Measurements from ENCODE around the gene PARP2.

DNA sequence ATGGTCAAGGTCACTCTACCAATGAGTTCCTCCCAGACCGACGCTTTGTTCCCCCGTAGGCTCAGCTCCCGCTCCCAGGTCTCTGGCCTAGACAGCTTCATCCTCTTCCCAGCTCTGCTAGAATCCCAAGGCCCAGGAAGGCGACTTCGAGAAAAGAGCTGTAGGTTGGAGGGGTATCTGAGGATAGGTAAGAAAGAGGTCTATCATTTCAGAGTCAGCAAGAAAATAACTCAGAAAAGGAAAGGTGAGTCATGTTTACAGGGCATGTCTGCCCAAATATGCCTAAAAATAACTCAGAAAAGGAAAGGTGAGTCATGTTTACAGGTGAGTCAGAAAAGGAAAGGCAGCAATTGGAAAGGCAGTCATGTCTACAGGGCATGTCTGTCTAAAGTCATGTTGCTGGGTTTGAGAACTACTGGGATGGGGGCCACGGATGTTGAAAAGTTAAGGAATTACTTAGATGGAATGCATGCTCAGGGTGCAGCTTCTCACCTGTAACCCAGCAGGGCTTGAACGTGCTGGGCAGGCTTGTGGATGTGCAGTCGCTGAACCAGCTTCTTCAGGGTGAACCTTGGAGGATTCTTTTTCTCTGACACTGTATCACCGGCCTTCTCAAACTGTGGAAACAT lies 57.6 kb downstream of the PARP2 start:
- TF ChIP-seq EZH2phosphoT487 (IDR thresholded peaks at IDR 0.05; ENCODE audit: low read length), result no peak
- TF ChIP-seq CTCF (IDR thresholded peaks at IDR 0.05; ENCODE audit: low read length), result no peak
